GM18870 (cell line): ENCODE data around the gene TXNRD2.

ENCODE experiments used
- ATAC-seq: cut with Tn5 transposase; IDR thresholded peaks from one replicate; pipeline ENCODE4 v1.9.1; 2021; ENCODE audit warnings: moderate library complexity; ENCODE audit not compliant: unreplicated experiment

TXNRD2 gene

GRCh38 chr22:19866665-19867009 is 75.0 kb downstream of the TXNRD2 start:
- no peak for ATAC-seq

GRCh38 chr22:19865141-19865829 is 76.3 kb downstream of the TXNRD2 start:
- no peak for ATAC-seq

- no peak for ATAC-seq
Measured at GRCh38 chr22:19864538-19865106, 77.0 kb downstream of the TXNRD2 start.

GRCh38 chr22:19863571-19863970 is 78.0 kb downstream of the TXNRD2 start:
- no peak for ATAC-seq

GRCh38 chr22:19862619-19863246 is 78.9 kb downstream of the TXNRD2 start:
- no peak for ATAC-seq

- ATAC-seq = no peak
Measured at GRCh38 chr22:19859861-19860510, 81.6 kb downstream of the TXNRD2 start.

- no peak for ATAC-seq
Measured at GRCh38 chr22:19857382-19857781, 84.2 kb downstream of the TXNRD2 start.

- ATAC-seq = peak; percentile 18
Measured at GRCh38 chr22:19855504-19856409, 85.9 kb downstream of the TXNRD2 start.

- ATAC-seq = peak; percentile 65
Measured at GRCh38 chr22:19854778-19855503, 86.7 kb downstream of the TXNRD2 start, which contains the start of the genes GNB1L and RTL10. GNB1L (minus strand) TSS chr22:19854874; CDS start chr22:19821355, 33,519 bp downstream. RTL10 (minus strand) TSS chr22:19854874; CDS start chr22:19852261, 2,613 bp downstream.

GRCh38 chr22:19853879-19854777 is 87.5 kb downstream of the TXNRD2 start:
- peak; percentile 12 for ATAC-seq

GRCh38 chr22:19853058-19853878 is 88.3 kb downstream of the TXNRD2 start:
- ATAC-seq = no peak

- ATAC-seq = no peak
Measured at GRCh38 chr22:19852177-19852781, 89.3 kb downstream of the TXNRD2 start.

- no peak for ATAC-seq
Measured at GRCh38 chr22:19851291-19852176, 90.1 kb downstream of the TXNRD2 start.

GRCh38 chr22:19850763-19851109 is 90.9 kb downstream of the TXNRD2 start:
- ATAC-seq = no peak

GRCh38 chr22:19849835-19850762 is 91.5 kb downstream of the TXNRD2 start:
- no peak for ATAC-seq
